GM19328 (cell line): ENCODE data around the gene STIM1.

Source experiments
- ATAC-seq: cut with Tn5 transposase; IDR thresholded peaks from one replicate; pipeline ENCODE4 v1.9.1; 2021; ENCODE audit warnings: mild to moderate bottlenecking, moderate library complexity; ENCODE audit not compliant: unreplicated experiment

STIM1 gene

DNA sequence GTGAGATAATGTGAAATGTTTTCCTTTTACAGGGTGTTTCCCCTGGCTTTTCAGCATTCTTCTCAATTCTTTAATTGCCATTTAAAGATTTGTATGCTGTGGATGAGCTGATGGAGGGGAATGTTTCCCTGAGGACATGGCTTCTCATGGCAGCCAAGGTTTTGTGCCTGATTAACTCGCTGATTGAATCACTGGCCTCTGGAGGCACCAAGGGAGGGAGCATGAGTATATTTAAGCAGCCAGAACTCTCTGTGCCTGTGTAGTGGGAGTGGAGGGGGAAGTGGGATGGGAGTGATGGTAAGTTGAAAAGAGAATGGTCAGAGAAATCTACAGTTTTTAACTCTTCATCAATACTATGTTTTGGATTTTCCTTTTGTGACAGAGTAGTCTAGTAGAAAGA is 88.7 kb downstream of the STIM1 start:
- no peak for ATAC-seq

DNA sequence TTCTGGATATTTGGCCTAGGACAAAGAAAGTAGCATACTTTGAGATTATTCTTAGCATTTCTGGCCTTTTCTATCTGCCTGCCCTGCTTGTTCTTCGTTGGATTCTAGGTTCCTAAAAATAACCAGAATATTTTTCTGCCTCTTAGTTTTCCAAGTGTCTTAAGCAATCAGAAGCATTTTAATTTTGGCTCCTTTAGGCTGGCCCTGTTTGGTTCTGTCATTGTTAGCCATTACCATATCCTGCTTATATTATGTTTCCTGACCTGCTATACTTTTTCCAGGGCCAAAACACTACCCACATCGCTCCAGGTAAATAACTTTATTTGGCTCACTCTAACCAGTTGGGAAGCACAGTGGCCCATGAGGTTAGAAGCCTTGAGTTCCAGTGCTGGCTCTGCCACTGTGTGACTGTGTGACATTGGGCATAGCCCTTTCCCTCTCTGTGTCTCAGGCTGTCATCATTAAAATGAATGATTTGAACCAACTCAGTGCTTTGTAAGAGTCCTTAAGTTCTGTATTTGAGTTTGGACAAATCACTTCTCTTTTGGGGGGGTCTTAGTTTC is 91.1 kb downstream of the STIM1 start:
- ATAC-seq = no peak

DNA sequence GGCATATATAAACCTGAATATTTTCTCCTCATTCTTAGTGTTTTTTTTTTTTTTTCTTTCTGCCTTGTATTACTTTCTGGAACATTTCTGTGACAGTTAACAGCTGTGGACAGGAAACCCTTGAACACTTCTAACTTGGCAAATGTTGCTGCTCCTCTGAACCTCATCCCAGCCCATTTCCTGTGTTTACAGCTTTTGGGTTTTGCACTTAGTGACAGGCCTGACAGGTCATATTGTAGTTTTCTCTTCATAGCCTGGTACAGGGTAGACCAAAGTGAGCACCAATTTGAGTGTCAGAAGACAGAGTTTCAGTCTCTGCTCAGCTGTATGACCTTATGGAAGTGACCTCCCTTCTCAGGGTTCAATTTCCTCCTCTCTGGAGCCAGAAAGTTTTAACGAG is 91.6 kb downstream of the STIM1 start:
- peak; percentile 50 for ATAC-seq

DNA sequence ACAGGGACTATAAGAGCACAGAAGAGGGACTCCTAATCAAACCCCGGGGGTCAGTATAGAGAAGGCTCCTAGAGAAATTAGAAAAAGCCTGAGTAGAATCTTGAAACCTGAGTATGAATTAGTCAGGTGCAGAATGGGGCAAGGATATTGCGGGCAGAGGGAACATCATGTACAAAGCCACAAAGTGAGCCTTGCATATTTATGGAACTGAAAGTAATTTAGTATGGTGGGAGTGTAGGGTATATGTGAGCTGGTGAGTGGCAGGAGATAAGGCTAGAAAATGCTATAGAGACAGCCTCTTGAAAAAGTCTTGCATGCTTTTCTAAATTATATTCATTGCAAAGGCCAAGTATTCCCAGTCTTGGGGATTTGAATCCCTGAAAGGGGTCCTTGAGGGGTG is 93.7 kb downstream of the STIM1 start:
- no peak for ATAC-seq

DNA sequence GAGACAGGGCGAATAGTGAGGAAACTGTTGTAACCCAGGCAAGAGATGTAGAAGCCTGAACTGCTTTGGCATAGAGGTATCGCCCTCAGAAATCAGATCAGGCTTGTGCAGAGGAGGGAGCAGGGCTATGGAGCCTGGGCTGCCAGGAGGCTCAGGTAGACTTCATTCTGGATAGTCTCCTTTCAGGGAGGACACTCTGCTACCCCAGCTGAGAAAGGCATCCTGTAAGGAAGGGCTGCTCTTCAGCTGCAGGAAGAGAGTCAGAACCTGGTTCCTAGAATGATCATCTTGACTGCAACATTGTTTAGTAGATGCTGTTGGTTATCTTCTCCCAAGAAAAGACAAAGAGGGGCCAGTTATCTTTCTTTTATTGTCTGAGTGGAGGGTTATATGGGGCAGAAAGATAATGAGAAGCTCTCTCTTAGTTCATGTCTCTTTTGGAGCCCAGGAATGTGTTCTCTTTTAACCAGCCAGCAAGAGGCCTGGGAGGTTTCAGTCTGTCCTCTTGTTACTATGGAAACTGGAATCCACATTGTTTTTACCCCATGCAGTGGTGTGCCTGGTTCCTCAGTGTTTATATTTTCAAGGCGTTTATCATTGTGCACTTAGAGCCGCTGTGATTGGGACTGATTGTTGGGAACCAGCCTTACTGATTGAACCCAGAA is 95.7 kb downstream of the STIM1 start:
- ATAC-seq = no peak

DNA sequence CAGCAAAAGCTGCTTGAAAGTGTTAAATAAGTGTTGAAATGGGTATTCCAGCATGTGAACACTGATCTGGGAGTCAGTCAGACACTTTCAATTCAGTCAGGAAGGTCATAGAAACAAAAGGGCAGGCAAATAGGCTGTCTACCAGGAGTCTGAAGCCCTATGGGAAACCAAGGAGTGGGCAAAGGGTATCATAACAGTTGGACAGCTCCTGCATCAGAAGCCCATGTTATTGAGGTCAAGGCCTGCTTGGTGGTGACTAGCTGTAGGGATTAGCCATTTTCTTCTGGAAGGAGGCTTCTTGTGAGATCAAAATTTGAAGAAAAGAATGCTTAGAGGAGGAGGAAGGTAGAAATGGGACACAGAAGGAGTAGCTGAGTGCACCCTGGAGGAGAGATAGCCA is 97.3 kb downstream of the STIM1 start:
- ATAC-seq = no peak

DNA sequence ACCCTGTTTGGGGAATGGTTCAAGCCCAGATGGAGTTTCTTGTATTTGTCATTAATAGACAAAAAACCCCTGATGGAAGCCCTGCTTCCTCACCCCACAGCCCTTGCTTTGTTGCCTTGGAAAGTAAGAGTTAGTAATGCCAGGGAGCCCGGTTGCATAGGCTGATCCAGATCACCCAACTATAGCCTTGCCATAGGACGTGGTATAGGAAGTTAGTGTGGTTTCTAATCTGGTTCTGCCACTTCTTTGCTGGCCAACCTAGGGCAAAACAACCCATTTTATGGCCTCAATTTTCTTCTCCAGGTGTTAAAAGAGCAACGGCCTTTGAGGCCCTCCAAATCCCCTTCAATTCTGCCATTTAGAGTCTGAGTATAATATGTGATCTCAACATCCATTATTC is 97.9 kb downstream of the STIM1 start:
- ATAC-seq = no peak

DNA sequence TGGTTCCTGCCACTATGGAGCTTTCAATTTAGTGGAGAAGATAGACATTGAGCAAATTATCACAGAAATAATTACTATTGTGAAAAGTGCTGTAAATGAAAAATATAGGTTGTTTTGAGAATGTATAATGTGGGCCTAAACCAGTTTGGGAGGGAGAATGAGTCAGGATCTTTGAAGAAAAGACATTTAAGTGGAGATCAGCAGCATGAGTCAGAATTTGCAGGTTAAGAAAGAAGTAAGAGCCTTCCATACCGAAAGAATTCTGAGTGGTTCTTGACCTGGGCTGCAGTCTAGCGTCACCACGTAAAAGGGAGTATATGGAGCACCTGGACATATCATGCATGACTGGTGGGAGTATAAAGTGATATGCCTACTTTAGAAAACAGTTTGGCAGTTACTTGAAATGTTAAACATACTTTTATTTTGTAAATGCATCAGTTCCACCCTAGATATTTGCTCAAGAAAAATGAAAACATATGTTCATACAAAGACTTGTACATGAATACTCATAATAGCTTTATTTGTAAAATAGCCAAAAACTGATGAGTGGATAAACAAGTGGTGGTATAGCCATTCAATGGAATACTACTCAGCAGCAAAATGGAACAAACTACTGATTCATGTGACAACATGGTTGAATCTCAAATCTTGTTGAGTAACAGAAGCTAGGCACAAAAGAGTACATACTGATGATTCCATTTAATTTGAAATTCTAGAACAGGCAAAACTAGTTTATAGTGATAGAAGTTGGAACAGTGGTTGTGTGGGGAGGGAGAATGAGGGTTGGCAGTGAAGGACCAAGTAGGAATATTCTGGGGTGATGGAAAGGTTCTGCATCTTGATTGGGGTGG is 99.2 kb downstream of the STIM1 start:
- ATAC-seq = no peak

DNA sequence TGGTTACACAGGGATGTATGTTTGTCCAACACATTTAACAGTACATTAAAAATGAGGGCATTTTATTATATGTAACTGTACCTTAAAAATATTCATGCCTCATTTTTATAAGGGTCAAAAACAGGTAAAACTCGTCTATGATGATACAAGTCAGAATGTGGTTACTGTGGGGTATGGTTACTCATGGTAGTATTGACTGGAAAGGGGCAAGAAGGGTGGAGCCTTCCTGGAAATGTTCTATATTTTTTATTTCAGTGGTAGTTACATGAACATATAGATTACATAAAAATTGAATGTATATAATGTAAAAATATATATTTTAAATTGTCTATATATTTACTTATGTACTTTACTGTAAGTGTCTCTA is 99.8 kb downstream of the STIM1 start:
- ATAC-seq = no peak

DNA sequence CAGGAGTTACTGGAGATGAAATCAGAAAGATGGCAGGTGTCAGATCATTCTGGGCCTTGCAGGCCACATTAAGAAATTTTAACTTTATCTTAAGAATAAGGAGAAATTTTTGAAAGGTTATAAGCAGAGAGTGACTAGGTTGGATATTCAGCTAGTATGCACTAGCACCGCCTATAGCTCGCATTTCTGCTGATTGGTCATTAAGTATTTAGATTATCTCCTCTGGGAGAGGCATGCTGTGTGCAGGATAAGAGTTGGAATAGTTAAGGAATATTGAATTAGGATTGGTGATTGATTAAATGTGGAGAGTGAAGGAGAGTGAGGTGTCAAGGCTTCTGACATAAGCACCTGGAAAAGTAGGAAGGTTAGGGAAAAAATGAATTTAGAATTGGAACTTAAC is 100.6 kb downstream of the STIM1 start:
- no peak for ATAC-seq

DNA sequence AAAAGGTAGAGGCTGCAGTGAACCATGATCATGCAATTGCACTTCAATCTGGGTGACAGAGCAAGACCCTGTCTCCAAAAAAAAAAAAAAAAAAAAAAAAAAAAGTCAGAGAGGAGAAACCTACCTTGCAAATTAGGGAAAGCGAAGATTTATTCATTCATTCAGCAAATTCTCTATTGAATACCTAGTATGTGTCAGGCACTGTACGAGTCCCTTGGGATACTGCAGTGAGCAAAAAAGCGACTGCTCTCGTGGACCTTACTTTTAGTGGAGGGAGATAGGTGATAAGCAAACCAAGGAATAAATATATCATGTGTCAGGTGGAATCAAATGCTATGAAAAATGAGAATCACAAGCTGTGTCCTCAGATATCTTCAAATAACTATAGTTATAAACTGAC is 101.3 kb downstream of the STIM1 start:
- no peak for ATAC-seq

DNA sequence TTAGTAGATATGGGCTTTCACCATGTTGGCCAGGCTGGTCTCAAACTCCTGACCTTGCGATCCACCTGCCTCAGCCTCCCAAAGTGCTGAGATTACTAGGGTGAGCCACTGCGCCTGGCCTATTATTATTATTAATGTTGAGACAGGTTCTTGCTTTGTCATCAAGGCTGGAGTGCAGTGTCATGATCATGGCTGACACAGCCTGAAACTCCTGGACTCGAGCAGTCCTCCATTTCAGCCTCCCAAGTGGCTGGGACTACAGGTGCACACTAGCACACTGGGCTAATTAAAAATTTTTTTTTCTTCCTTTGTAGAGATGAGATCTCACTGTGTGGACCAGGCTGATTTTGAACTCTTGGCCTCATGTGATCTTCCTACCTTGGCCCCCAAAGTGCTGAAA is 102.0 kb downstream of the STIM1 start:
- no peak for ATAC-seq

DNA sequence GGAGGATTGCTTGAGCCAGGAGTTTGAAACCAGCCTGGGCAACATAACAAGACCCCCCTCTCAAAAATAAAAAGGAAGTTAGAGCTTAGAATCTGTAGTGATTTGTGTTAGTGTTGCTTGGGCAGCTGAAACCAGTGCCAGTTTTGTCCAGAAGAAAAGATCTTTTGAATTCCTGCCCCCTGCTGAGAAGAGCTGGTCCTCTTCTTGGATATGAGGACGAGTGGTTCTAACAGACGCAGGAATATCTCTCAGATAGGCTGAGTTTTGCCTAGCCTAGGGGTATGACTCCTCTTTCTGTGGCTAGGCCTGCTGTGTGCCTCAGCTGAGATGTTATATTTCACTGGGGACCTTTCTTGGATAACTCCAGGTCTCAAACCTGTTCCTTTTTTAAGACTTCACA is 102.8 kb downstream of the STIM1 start:
- no peak for ATAC-seq

DNA sequence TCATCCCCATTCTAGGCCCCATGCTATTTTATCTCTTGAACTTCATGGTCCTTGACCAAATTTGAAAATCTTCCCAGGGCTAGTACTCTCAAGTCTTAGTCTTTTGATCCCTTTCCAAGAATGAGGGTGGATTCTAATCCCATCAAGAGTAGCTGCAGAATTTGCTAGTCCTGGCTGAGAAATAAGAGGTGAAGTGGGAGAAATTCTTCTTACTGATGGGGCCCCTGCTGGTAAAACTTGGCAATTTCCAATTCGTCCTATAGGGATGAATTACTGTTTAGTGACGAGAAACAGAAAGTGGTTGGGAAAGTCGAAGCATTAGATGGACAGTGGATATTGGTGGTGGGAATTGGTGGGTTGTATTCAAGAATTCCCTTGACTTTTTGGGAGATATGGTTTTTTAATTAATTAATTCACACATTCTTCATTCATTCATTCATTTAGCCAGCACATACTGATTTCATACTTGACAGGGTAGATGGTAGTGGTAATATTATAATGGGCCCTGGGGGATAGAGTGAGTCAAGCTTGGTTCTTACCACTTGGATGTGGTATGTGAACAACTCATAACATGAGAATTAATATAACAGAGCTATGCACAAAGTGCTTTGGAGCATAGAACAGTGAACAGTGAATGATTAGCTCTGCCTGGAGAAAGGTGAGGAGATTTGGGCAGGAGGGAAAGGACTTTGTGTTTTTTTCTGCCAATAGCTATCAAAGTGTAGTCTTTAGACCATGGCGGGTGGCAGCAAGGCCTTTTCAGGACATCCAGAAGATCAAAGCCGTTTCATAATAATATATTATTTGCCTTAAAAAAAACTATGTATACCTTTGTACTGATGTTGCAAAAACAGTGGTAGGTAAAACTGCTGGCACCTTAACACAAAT is 103.8 kb downstream of the STIM1 start:
- no peak for ATAC-seq

DNA sequence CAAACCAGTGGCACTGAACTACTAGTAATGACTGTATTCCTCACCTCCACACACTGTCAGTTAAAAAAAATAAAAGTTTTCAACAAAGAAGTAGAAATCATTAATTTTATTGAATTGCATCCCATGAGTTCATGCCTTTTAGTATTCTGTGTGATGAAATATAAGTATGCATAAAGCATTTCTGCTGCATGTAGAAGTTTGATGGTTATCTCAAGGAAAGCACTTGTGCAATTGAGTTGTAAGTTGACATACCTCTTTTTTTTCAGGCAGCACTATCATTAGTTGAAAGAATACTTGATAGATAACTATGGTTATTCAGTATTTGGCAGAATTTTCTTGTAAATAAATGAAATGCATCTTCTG is 104.4 kb downstream of the STIM1 start:
- ATAC-seq = no peak

DNA sequence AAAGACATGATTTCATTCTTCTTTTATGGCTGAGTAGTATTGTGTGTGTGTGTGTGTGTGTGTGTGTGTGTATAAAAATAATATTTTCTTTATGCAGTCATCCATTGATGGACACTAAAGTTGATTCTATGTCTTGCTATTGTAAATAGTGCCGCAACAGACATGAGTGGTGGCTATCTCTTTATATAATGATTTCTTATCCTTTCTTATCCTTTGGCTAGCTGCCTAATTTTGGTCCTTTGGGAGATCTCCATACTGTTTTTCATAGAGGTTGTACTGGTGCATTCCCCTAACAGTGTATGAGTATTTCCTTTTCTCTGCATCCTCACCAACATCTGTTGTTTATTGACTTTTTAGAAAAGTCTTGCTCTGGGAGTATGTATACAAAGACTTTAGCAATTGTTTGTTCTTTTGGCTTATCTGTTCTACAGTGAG is 107.0 kb downstream of the STIM1 start:
- no peak for ATAC-seq

DNA sequence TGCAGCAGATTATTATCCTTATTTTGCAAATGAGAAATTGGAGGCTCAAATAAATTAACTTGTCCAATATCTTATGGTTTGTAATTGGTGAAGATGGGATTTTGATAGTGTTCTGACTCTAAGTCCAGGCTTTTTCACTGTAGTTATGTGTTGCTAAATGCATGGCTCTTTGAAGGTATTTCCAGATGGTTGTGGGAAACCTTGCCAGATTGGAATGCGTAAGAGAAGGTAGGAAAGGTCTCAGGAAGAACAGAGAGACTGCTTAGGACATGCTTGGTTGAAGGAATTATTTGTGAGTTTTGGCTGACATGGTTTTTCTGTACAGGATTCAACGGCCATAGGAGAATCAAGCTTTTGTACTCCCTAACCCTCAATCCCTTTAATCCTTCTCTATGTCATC is 108.6 kb downstream of the STIM1 start:
- no peak for ATAC-seq

DNA sequence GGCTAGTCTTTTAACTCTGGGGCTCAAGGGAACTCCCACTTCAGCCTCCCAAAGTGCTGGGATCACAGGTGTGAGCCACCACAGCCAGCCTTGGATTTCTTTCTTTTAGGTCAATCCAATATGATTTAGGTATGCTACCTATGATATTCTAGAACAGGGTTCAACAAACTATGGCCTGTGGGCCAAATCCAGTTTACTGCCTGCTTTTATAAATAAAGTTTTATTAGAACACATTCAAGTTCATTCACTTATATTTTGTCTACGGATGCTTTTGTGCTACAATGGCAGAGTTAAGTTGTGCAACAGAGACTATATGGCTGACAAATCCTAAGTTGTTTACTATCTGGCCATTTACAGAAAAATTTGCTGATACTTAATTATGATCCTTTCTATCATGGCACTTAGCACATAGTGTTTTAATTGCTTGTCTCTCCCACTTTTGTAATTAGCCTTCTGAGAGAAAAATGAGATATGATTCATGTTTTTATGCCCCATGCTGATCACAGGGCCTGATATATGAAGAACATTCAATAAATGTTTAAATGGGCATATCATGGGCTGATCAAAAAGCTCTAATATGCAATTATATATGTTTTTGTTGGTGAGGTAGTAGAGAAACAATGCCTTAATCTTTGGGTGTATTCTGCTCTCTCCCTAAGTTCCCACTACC is 109.6 kb downstream of the STIM1 start:
- no peak for ATAC-seq

DNA sequence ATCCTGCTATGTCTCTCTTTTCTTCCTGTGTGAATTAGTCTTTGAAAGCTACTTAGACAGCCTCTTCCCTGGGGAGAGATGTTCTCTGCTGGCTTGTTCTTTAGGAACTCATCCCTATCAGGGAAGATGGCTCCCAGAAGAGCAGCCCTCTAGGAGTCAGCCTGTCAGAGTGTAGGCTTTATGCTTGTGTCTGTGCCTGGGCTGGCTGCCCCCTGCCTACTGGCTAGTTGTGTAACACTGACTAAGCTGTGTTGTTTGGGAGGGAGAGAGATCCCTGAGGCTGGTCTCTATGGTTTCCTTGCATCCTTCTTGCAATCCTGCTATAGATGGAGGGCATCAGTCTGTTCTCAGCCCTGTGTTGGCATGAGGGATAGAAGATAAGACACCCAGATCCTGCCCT is 112.2 kb downstream of the STIM1 start:
- ATAC-seq = no peak

DNA sequence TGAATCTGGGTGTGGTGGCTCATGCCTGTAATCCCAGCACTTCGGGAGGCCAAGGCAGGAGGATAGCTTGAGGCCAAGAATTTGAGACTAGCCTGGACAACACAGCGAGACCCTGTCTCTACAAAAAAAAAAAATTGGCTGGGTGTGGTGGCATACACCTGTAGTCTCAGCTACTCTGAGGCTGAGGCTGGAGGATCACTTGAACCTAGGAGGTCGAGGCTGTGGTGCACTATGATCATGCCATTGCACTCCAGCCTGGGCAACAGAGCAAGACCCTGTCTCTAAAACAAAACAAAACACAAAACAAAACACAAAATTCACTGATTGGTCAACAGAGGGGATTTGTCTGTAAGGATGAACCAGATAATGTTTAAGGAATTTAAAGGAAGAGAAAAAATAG is 113.7 kb downstream of the STIM1 start:
- no peak for ATAC-seq

DNA sequence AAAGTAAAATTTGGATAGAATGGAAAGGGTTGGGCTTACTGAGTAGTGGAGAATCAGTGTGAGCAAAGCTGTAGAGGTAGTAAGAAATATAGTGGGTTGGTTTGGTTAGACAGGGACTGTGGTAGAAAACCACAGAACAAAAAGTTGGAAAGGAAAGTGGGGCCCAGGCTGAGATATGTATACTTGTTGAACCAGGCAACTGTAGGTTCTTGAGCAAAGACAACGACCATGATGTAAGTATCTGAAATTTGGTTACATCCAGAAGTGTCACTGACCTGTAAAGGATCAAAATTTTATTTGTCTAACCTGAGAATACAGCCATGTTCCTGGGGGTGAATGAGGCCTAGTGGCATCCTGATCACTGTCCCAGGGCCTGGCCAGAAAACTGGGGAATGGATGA is 114.1 kb downstream of the STIM1 start:
- ATAC-seq = no peak
